Adrenal gland (tissue), 12 donors: Measurements from ENCODE around the gene SPAG6. TPM values are rescaled to one million over a fixed set of nuclear protein-coding genes. Genes with fewer than 3 reads are reported as not detected.

Experiments
- DNase-seq, 7 donors: peaks; one replicate each; pipeline ENCODE4 v3.0.0-alpha.2; 2019 to 2020
- H3K27ac ChIP-seq, 5 donors: fragments of 200-600 bp; sonication (generic) in 4 of 5; 1 replicate in 3 of 5; 2 replicates in 2 of 5; pipeline versions ENCODE4 v1.5.1 to v1.8.0; 2016 to 2020; ENCODE audit warnings: mild to moderate bottlenecking in 1 of 5
- H3K27me3 ChIP-seq: fragments of 200-600 bp; 2 replicates; pipeline ENCODE4 v1.8.0; 2021
- H3K36me3 ChIP-seq, 2 donors: fragments of 200-600 bp; replicated peaks in 1 of 2; 1 replicate in 1 of 2; 2 replicates in 1 of 2; pipeline versions ENCODE4 v1.5.1 to v1.8.0; 2018 to 2022
- H3K4me1 ChIP-seq, 2 donors: fragments of 200-600 bp; replicated peaks in 1 of 2; 1 replicate in 1 of 2; 2 replicates in 1 of 2; pipeline versions ENCODE4 v1.5.1 to v1.8.0; 2018 to 2021
- H3K4me3 ChIP-seq, 4 donors: fragments of 200-600 bp; sonication (generic) in 3 of 4; one replicate each; pipeline ENCODE4 v1.5.1; 2016 to 2018
- H3K9me3 ChIP-seq, 3 donors: fragments of 200-600 bp; sonication (generic) in 1 of 3; replicated peaks in 1 of 3; 1 replicate in 2 of 3; 2 replicates in 1 of 3; pipeline versions ENCODE4 v1.5.1 to v1.8.0; 2016 to 2021
- POLR2A ChIP-seq, 2 donors: fragments of 450-650 bp; IDR thresholded peaks; one replicate each; pipeline ENCODE4 v1.6.1; 2017; ENCODE audit warnings: antibody characterized with exemption in 2 of 2, mild to moderate bottlenecking in 2 of 2, moderate library complexity in 1 of 2
- WGBS, 4 donors: extraction: QIAGEN DNeasy Blood & Tissue Kit in 2 of 4; methylation state at CpG; one replicate each; pipeline versions ENCODE4 v1.1.5 to v1.1.7; 2013 to 2017; 5-methylcytosine and 5-hydroxymethylcytosine counted together
- intact Hi-C, 2 donors: fragments of 100-400 bp; cut with DNase I; formaldehyde crosslinking; loops; one replicate each; pipeline versions ENCODE4 v1.14.1 to v1.15.0; 2022 to 2023
- polyA plus RNA-seq, 3 donors: library from polyadenylated mRNA; stranded (reverse); fragments of 200-250 nt in 2 of 3; fragments of 350-450 nt in 1 of 3; fragmentation: Illumina TruSeq in 1 of 3; extraction: RNeasy Lipid Tissue Mini Kit (QIAGEN cat#74804) in 1 of 3; gene quantifications; one replicate each; pipeline ENCODE4 v1.2.3, GENCODE V29; 2013 to 2014
- total RNA-seq, 9 donors: library from RNA; depleted of rRNA in 4 of 9; stranded (reverse); fragments of >200 nt in 4 of 9; fragments of 120-200 nt in 1 of 9; fragmentation: NEBNext Ultra II Directional in 1 of 9; extraction: Animal tissue kit (Norgen Biotek cat#: 25700) in 1 of 9; gene quantifications; one replicate each; pipeline versions ENCODE4 v1.1.0 to v1.2.4, GENCODE V29; 2013 to 2023
- TF ChIP-seq, protein P1 (sequence below), 6 experiments: fragments of 450-650 bp in 4 of 6; fragments of 200-600 bp in 2 of 6; sonication (generic) in 1 of 6; IDR thresholded peaks; 1 replicate in 5 of 6; 2 replicates in 1 of 6; pipeline versions ENCODE4 v1.5.1 to v1.8.0; 2016 to 2021; ENCODE audit warnings: antibody characterized with exemption in 6 of 6, mild to moderate bottlenecking in 2 of 6, moderate library complexity in 1 of 6
- donor health status: healthy with polysubstance abuse.
- donor health status: Bipolar disorder and iron deficiency.
- donor health status: DM: yes; HTN: yes; CAD: no.
- donor health status: DM: no; HTN: no; CAD: no.
- donor health status: DM: no; HTN: no; CAD: no.
- donor health status: DM: yes; HTN: yes; CAD: no.

The SPAG6 gene
- total and polyA plus RNA-seq, 12 donors: 0.07 to 0.46 (median 0.11) TPM; not detected in 9

GRCh38 chr10:22456486-22456885 lies 111.2 kb downstream of the SPAG6 start:
- Histone ChIP-seq H3K4me3 (no peak overlapping the region), H3K27me3 (no peaks in the 10 kb centered on the region), H3K9me3 (no peaks in the 10 kb centered on the region), H3K36me3 (no peaks in the 10 kb centered on the region), H3K27ac (no peak overlapping the region), H3K4me1 (no peaks in the 10 kb centered on the region)
- DNase-seq: no peak
- intact Hi-C loops: no loop called here
- WGBS, 4 donors: 76 to 97% (median 86%) methylated on average over 2 of the region's 2 CpGs
- TF ChIP-seq POLR2A (IDR thresholded peaks at IDR 0.05): no peak
- TF ChIP-seq, protein P1, sequence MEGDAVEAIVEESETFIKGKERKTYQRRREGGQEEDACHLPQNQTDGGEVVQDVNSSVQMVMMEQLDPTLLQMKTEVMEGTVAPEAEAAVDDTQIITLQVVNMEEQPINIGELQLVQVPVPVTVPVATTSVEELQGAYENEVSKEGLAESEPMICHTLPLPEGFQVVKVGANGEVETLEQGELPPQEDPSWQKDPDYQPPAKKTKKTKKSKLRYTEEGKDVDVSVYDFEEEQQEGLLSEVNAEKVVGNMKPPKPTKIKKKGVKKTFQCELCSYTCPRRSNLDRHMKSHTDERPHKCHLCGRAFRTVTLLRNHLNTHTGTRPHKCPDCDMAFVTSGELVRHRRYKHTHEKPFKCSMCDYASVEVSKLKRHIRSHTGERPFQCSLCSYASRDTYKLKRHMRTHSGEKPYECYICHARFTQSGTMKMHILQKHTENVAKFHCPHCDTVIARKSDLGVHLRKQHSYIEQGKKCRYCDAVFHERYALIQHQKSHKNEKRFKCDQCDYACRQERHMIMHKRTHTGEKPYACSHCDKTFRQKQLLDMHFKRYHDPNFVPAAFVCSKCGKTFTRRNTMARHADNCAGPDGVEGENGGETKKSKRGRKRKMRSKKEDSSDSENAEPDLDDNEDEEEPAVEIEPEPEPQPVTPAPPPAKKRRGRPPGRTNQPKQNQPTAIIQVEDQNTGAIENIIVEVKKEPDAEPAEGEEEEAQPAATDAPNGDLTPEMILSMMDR (IDR thresholded peaks at IDR 0.05): no peak

DNA sequence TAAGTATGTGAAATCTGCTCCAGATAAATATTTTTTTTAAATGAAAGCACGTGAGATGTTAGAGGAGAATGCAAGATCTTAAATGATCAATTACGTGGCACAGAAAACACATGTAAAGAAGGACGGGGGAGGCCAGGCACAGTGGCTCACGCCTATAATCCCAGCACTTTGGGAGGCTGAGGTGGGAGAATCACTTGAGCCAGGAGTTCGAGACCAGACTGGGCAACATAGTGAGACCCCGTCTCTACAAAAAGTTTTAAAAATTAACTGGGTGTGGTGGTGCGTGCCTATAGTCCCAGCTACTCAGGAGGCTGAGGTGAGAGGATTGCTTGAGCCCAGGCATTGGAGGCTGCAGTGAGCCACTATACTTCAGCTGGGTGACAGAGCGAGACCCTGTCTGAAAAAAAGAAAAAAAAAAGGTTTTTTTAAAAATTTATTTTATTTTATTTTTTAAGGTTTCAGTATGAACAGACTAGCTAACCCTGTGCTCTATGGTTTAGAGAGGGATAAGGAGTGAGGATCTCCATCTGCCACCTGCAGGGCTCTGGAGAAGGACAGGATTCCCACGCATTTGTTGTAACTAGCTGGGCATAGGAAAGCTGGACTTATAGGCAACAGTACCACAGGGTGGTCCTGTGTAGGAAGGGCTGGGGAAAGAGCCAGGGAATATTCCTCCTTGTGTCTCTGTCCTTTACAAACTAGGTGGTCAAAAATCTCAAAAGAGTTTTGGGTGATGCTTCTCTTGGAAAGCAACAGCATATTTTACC lies 113.2 kb downstream of the SPAG6 start:
- no peaks in the 10 kb centered on the region for H3K36me3 ChIP-seq
- DNase-seq: no peak
- no peak overlapping the region for H3K27ac ChIP-seq
- H3K4me1 ChIP-seq: no peaks in the 10 kb centered on the region
- no peak for TF ChIP-seq POLR2A (IDR thresholded peaks at IDR 0.05)
- TF ChIP-seq, protein P1 (IDR thresholded peaks at IDR 0.05): no peak
- 82 to 92% (median 86%) methylated on average over 9 of the region's 9 CpGs for WGBS, 4 donors
- H3K9me3 ChIP-seq: no peaks in the 10 kb centered on the region
- no peaks in the 10 kb centered on the region for H3K27me3 ChIP-seq
- intact Hi-C loops: no loop called here
- H3K4me3 ChIP-seq: no peak overlapping the region

DNA sequence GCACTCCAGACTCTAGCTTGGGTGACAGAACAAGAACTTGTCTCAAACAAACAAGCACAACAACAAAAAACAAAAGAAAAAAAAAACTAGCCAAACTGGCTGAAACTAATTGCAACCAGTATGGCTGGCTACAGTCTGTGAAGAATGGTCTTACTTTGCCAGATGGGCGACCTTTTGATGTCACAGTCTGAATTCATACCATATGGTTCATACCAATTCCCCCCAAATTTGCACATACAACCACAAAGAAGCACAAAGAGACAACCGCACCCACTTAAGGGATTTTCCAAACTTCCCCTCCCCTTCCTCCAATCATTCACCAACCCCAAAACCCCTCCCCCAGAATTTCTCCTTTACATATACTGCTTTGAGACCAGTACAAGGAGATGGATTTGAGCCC lies 114.2 kb downstream of the SPAG6 start:
- H3K27me3 ChIP-seq: no peaks in the 10 kb centered on the region
- intact Hi-C loops: no loop called here
- TF ChIP-seq, protein P1 (IDR thresholded peaks at IDR 0.05): no peak
- no peak for TF ChIP-seq POLR2A (IDR thresholded peaks at IDR 0.05)
- no peak overlapping the region for H3K4me3 ChIP-seq
- no peaks in the 10 kb centered on the region for H3K36me3 ChIP-seq
- 88 to 94% (median 91%) methylated on average over 2 of the region's 2 CpGs for WGBS, 4 donors
- H3K27ac ChIP-seq: no peak overlapping the region
- H3K9me3 ChIP-seq: no peaks in the 10 kb centered on the region
- H3K4me1 ChIP-seq: no peaks in the 10 kb centered on the region
- no peak for DNase-seq

- no peak for DNase-seq
- 91 to 96% (median 92%) methylated on average over 7 of the region's 7 CpGs for WGBS, 4 donors
- no peak overlapping the region for H3K4me3 ChIP-seq
- H3K9me3 ChIP-seq: no peaks in the 10 kb centered on the region
- TF ChIP-seq, protein P1 (IDR thresholded peaks at IDR 0.05): no peak
- TF ChIP-seq POLR2A (IDR thresholded peaks at IDR 0.05): no peak
- no peak overlapping the region for H3K27ac ChIP-seq
- no peaks in the 10 kb centered on the region for H3K4me1 ChIP-seq
- intact Hi-C loops: no loop called here
- H3K36me3 ChIP-seq: no peaks in the 10 kb centered on the region
- no peaks in the 10 kb centered on the region for H3K27me3 ChIP-seq
These were observed 114.8 kb downstream of the SPAG6 start for GRCh38 chr10:22460101-22460500.
